IPS-18c (cell line): ENCODE data around the gene CCDC194.

Experiments
- H3K4me3 ChIP-seq: 2 replicates; pipeline ENCODE4 v1.7.0; 2013; ENCODE audit warnings: low read depth, mild to moderate bottlenecking, low read length, moderate library complexity; ENCODE audit not compliant: insufficient read depth
- H3K9me3 ChIP-seq: one replicate; pipeline ENCODE4 v1.6.1; 2013; ENCODE audit warnings: mild to moderate bottlenecking, low read length, moderate library complexity; ENCODE audit not compliant: control insufficient read depth, insufficient read depth

CCDC194 gene

GRCh38 chr19:17414097-17414496 lies 20.1 kb upstream of the CCDC194 start:
- no peak overlapping the region for H3K4me3 ChIP-seq
- H3K9me3 ChIP-seq: peaks cover 4% of the 10 kb centered on the region

- no peak overlapping the region for H3K4me3 ChIP-seq
- H3K9me3 ChIP-seq: peaks cover 4% of the 10 kb centered on the region
These were observed 17.8 kb upstream of the CCDC194 start for GRCh38 chr19:17411801-17412200.

- H3K4me3 ChIP-seq: no peak overlapping the region
- peaks cover 4% of the 10 kb centered on the region for H3K9me3 ChIP-seq
These were observed 16.0 kb upstream of the CCDC194 start for GRCh38 chr19:17409990-17410389.

DNA sequence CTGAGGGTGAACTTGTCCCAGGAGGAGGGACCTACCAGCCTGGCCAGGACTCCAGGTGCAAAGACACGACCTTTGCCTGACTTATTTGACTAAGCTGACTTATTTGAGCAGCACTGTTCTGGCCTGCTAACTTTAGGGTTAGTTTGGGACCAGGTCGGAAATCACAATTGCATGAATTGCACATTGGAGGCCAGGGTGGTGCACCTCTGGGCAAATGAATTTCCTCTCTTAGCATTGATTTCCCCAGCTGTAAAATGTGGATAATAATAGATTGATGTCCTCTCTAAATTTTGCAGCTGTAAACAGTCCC lies 12.8 kb upstream of the CCDC194 start:
- no peak overlapping the region for H3K4me3 ChIP-seq
- H3K9me3 ChIP-seq: no peaks in the 10 kb centered on the region

GRCh38 chr19:17406046-17406886 lies 12.3 kb upstream of the CCDC194 start:
- H3K4me3 ChIP-seq: no peak overlapping the region

GRCh38 chr19:17405250-17406045 lies 11.5 kb upstream of the CCDC194 start, which contains the start of gene BST2:
TSS of gene BST2 (minus strand) at chr19:17405630. CDS start at chr19:17405575, 55 bp downstream.
- Histone ChIP-seq H3K9me3 (no peaks in the 10 kb centered on the region), H3K4me3 (peak within 1 kb of the TSS; percentile 58; the same call in 1 of the 2 replicates)

More at GRCh38 chr19:17406046-17406886, 12.3 kb upstream of the CCDC194 start:
- no peaks in the 10 kb centered on the region for H3K9me3 ChIP-seq

- Histone ChIP-seq H3K4me3 (peak overlapping the region; percentile 58; the same call in 1 of the 2 replicates), H3K9me3 (no peaks in the 10 kb centered on the region)
These were observed 10.7 kb upstream of the CCDC194 start for GRCh38 chr19:17404621-17405249.

GRCh38 chr19:17404015-17404414 lies 10.0 kb upstream of the CCDC194 start:
- Histone ChIP-seq H3K9me3 (no peaks in the 10 kb centered on the region), H3K4me3 (peak overlapping the region; percentile 58)

DNA sequence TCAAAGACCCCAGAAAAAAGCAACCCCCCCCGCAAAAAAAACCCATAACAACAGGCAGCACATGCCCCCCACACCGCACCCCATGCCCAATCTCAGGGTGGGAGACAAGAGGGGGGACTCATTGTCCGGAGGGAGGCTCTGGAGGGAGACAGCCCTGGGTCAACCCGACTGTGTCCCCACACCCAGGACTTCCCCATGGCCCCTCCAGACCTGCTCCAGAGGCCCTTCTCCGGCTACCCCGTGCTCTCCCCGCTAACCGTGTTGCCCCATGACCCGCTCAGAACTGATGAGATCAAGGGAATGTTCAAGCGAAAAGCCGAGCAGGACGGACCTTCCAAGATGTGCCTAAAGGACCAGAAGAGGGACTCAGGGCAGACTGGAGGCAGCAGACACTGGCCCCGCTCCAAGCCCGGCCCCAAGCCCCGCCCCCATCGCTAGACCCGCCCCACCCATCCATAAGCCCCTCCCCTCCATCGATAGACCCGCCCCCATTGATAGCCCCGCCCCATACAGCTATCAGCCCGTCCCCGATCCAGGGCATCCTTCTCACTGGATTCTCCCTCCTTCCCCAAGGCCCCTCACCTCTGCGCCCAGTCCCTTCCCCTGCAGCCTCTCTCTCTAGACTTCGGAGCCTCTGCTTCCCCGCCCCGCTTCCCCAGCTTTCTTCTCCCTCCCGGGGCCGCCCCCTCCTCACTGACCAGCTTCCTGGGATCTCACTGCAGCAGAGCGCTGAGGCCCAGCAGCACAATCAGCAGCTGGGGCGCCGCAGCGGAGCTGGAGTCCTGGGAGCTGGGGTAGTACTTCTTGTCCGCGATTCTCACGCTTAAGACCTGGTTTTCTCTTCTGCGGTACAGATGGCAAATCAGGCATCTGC lies 9.2 kb upstream of the CCDC194 start:
- H3K4me3 ChIP-seq: peak overlapping the region; percentile 58; the same call in 1 of the 2 replicates

DNA sequence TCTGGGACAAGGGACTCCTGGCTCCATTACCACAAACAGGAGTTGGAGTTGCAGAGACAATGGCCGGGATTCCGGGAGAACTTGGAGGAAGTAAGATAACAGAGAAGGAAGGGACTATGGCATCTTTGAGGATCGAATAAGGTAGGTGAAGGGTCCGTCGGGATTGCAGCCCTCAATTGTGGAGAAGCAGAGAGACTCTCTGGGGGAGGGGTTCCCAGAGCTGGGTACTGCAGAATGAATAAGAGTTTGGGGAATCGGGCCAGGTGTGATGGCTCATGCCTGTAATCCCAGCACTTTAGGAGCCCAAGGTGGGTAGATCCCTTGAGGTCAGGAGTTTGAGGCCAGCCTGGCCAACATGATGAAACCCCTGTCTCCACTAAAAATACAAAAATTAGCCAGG lies 7.6 kb upstream of the CCDC194 start:
- no peaks in the 10 kb centered on the region for H3K9me3 ChIP-seq
- no peak overlapping the region for H3K4me3 ChIP-seq

More for the DNA sequence above, 9.2 kb upstream of the CCDC194 start:
- H3K9me3 ChIP-seq: no peaks in the 10 kb centered on the region

GRCh38 chr19:17398902-17399527 lies 5.0 kb upstream of the CCDC194 start:
- Histone ChIP-seq H3K9me3 (no peaks in the 10 kb centered on the region), H3K4me3 (no peak overlapping the region)

DNA sequence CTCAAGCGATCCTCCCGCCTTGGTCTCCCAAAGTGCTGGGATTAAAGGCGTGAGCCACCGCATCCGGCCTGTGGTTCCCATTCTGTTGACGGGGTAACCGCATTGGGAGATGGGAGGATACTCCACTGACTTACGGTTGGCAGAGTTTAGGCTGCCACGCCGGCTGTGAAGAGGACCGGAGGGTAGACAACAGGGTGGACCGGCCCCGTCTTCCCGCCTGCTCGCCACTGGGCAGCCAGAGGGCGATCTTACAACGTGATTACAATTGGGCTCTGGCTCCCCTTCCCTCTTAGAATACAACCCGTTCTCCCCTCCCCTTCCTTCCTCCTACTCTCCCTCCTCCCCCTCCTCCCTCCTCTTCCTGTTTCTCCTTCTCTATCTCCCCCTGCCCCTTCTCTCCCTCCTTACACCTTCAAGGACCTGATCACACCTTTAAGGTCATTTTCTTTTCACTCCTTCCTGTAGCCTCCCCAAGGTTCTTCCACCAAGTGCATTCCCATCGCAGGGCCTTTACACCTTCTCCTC lies 957 bp upstream of the CCDC194 start:
- Histone ChIP-seq H3K9me3 (no peaks in the 10 kb centered on the region), H3K4me3 (no peak overlapping the region)

DNA sequence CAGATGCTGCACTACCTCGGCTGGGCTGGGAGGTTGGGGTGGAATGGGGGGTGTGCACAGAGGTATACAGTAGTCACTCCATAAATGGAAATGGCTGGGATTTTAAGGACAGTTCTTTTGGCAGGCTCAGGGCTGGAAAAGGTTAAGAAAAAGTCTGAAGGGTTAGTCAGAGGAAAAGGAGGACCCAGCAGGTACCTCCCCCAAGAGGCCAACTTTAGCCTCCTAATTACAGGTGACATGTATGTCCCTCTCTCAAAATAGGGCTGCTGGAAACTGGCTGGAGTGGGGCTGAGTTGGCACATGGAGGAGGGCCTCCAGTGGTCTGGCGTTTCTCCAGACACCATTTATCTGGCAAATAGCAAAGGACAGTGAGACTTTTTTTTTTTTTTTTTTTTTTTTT lies 994 bp downstream of the CCDC194 start:
- Histone ChIP-seq H3K4me3 (no peak overlapping the region), H3K9me3 (no peaks in the 10 kb centered on the region)

- peak overlapping the region; percentile 78 for H3K4me3 ChIP-seq
- H3K9me3 ChIP-seq: no peaks in the 10 kb centered on the region
These were observed 2.4 kb downstream of the CCDC194 start for GRCh38 chr19:17391371-17392151.

GRCh38 chr19:17390665-17391370 lies 3.2 kb downstream of the CCDC194 start:
- H3K4me3 ChIP-seq: peak overlapping the region; percentile 78
- H3K9me3 ChIP-seq: no peaks in the 10 kb centered on the region
